Epithelial cell of prostate (primary cell): ENCODE data around the gene DCHS2.
"Not testable (repeated sequence)": the region's sequence is repeated elsewhere in the genome, so short reads cannot be mapped to it uniquely, and the experiment has no call there.

Experiments
- DNase-seq: peaks from one replicate; pipeline ENCODE4 v3.0.0-alpha.2; 2011; ENCODE audit warnings: low read depth, low spot score
- H3K27ac ChIP-seq: fragments of 450-650 bp; 2 replicates; pipeline ENCODE4 v1.5.1; 2017; ENCODE audit warnings: mild to moderate bottlenecking

Gene DCHS2

DNA sequence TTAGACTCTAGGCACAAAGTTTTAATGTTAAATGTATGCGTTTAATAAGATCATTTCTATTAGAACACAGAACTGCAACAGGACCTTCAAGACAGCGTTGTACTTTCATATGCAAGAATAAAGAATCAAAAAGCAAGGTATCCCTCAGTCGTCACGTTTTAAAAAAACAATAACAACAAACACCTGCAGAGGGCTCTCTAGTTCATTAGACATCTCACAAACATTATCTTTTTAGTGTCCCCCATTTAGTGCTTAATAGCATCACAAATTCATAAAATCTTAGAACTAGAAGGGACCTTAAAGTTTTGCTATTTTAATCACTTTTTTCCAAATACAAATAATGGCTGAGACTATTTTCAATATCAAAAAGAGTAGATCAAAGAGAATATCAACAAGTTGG is 236.6 kb downstream of the DCHS2 start:
- DNase-seq: no peak
- no peak overlapping the region for H3K27ac ChIP-seq

- no peak overlapping the region for H3K27ac ChIP-seq
- no peak for DNase-seq
Observed at GRCh38 chr4:154234576-154234975, 257.0 kb downstream of the DCHS2 start.

DNA sequence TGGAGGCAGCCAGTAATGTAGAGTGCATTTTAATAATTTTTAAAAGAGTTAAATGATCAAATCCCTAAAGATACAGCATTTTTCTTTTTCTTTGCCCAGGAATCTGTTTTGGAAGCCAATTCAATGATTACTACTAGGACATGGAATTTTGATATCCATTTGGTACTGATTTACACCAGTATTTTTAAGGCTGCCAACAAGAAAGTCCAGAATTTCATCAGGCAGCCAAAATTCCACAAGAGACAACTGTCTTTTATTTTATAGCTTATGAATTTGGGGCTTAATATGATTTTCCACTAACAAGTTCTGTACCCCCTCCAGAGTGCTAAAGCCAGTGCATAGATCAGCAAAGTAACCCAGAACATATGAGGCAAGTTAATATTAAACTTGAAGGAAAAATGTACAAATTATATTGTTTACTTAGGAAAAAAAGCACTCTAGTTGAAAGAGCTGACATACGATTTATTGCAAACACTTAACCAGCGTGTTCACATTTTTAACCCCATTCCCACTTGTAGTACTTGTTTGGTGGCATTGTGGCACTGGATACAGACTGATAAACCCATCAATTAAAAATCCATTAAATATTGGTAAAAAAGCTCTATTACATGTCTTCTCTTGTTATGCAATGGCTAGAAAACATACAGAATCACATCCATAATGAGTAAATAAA is 259.7 kb downstream of the DCHS2 start:
- H3K27ac ChIP-seq: no peak overlapping the region
- DNase-seq: no peak

GRCh38 chr4:154230723-154231122 is 260.9 kb downstream of the DCHS2 start:
- H3K27ac ChIP-seq: no peak overlapping the region
- no peak for DNase-seq

DNA sequence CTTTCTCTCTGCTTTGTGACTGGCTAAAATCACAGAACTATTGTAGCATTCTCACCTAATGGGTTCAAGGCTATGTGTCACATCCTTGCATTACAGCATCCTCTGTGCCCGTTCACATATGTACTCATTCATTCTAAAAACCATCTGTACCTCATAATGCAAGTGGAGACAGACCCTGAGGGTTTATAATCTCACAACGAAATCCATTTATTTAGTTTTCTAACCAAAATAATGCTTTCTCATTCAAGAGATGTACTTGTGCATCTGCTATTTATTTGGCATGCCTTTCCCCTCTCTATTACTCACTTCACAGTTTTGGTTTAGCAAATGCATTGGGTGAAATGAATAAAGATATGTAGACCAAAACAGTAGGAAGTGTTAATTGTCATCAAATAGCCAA is 261.5 kb downstream of the DCHS2 start:
- H3K27ac ChIP-seq: no peak overlapping the region
- DNase-seq: no peak

DNA sequence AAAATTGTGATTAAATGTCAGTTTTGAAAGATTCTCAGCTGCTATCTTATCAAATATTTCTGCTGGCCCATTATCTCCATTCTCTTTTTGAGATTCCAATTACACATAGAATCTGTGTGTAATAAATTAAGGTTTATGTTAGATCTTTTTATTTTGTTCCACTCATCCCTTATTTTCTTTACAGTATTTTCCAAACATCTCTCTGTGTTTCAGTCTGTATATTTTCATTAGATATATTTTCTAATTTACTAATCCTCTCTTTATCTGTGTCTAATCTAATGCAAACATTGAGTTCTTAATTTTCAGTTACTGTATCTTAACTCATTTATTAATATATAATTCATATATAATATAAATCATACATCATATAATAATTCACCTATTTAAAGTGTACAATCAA is 268.7 kb downstream of the DCHS2 start:
- H3K27ac ChIP-seq: no peak overlapping the region
- no peak for DNase-seq

GRCh38 chr4:154218051-154218450 is 273.5 kb downstream of the DCHS2 start:
- no peak overlapping the region for H3K27ac ChIP-seq
- DNase-seq: no peak

DNA sequence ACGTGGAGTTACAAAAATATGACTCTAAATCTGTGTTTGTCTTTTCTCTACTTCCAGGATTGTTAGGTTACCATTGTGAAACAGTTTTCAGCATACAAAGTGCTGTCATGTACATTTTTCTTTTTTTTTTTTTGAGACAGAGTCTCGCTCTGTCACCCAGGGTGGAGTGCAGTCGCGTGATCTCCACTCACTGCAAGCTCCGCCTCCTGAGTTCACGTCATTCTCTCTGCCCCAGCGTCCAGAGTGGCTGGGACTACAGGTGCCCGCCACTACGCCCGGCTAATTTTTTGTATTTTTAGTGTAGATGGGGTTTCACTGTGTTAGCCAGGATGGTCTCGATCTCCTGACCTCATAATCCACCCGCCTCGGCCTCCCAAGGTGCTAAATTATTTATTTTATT is 274.2 kb downstream of the DCHS2 start:
- DNase-seq, H3K27ac ChIP-seq: not testable (repeated sequence)

GRCh38 chr4:154211506-154211905 is 280.1 kb downstream of the DCHS2 start:
- no peak for DNase-seq
- H3K27ac ChIP-seq: no peak overlapping the region

- no peak for DNase-seq
- H3K27ac ChIP-seq: no peak overlapping the region
Observed at GRCh38 chr4:154208424-154208823, 283.2 kb downstream of the DCHS2 start.

- DNase-seq: no peak
- H3K27ac ChIP-seq: no peak overlapping the region
Observed at GRCh38 chr4:154205471-154205870, 286.1 kb downstream of the DCHS2 start.

DNA sequence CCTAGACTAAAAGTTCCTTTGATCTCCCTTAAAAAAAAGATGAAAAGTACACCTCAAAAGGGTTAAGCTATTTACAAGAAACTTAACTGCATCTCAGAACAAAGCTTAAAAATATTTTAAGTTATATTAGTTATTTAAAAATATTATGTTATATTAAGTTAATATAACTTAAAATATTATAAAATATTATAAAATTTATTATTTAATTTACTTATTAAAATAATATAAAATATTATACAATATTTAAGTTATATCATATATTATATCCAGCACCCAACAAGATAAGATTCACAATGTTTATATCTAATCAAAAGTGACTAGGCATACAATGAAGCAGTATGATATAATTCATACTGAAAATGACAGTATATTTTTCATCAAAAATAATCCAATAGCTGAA is 296.9 kb downstream of the DCHS2 start:
- no peak for DNase-seq
- H3K27ac ChIP-seq: no peak overlapping the region

GRCh38 chr4:154192585-154192984 is 299.0 kb downstream of the DCHS2 start:
- no peak for DNase-seq
- no peak overlapping the region for H3K27ac ChIP-seq

DNA sequence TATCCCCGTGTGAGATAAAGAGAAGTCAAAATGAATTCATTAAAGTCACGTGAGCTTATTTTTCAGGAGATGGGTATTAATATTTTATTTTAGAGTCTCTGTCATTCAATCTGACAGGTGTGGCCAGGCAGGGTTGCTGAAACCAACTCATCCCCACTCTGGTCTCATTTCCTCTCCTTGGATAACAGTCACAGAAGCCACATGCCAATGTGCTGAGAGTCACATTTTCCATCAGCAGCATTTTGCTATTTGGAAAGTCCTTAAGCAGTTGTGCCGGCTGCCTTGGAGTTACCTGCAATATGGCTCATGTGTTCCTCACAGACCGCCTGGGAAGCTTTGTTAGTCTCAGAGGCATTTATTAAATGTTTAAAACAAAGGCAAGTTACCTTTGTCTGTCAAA is 302.3 kb downstream of the DCHS2 start:
- no peak overlapping the region for H3K27ac ChIP-seq
- no peak for DNase-seq

DNA sequence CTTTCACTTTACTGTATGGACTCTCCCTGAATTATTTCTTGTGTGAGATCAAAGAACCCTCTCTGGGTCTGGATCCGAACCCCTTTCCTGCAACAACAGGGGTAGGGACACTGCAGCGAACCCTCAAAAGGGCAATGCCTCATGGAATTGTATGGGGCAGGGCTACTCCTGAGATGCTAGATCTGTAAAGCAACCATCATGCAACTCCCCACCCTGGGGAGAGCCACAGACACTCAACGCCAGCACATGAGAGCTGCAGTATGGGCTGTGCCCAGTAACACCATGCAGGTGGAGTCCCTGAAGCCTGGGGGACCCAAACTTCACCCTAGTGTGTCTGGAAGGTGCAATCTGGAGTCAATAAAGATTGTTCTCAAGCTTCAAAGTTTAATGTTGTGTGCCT is 304.7 kb downstream of the DCHS2 start:
- no peak overlapping the region for H3K27ac ChIP-seq
- DNase-seq: no peak

GRCh38 chr4:154186035-154186434 is 305.6 kb downstream of the DCHS2 start:
- no peak overlapping the region for H3K27ac ChIP-seq
- DNase-seq: no peak

DNA sequence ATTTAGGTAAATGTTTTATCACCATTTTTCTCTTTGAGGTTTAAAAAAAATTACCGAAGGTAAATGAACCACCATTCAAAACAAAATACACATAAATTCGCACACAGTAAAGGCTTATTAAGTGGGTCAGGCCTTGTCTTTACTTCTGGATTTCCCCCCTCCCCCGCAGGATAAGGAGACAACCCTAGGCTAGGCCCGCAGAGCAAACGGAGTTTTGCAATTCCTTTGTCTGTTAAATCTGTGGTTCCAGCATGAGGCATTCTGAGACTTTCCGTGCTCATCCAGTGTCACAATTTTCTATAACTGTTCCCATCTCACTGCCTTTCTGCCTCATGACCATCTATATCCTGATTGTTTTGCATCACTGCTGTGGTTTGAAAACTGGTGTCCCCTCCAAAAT is 307.4 kb downstream of the DCHS2 start:
- no peak overlapping the region for H3K27ac ChIP-seq
- no peak for DNase-seq

DNA sequence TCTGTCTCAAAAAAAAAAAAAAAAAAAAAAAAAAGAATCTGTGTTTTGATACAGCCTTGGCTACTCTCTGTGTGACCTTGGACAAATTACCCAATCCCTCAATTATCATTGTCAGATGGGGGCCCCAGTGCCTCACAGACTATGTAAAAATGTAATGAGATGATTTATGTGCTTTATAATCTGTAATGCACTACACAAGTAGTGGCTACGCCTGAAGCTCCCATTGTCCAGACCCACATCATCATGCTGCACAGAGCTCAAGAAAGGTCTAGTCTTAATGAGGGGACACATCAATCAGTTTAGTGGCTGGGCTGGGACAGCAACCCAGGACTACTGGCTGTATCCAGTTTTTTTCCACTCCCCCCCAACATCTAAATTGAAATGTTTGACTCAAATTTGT is 308.3 kb downstream of the DCHS2 start:
- no peak overlapping the region for H3K27ac ChIP-seq
- DNase-seq: no peak
